Umbilical cord (tissue), 2 donors: ENCODE data around the gene CASP5. TPM values are rescaled to one million over a fixed set of nuclear protein-coding genes. Genes with fewer than 3 reads are reported as not detected.
"Not testable (repeated sequence)": the region's sequence is repeated elsewhere in the genome, so short reads cannot be mapped to it uniquely, and the experiment has no call there.

Experiments used
- DNase-seq: peaks from one replicate; pipeline ENCODE4 v3.0.0-alpha.2; 2015; ENCODE audit warnings: low spot score
- total RNA-seq: library from RNA; depleted of rRNA; stranded (reverse); fragments of >200 nt; gene quantifications from one replicate; pipeline ENCODE4 v1.2.3, GENCODE V29; 2014; ENCODE audit warnings: low replicate concordance; ENCODE audit not compliant: insufficient read depth

The CASP5 gene
- total RNA-seq, 1 donor from 2014 or later: not detected

DNA sequence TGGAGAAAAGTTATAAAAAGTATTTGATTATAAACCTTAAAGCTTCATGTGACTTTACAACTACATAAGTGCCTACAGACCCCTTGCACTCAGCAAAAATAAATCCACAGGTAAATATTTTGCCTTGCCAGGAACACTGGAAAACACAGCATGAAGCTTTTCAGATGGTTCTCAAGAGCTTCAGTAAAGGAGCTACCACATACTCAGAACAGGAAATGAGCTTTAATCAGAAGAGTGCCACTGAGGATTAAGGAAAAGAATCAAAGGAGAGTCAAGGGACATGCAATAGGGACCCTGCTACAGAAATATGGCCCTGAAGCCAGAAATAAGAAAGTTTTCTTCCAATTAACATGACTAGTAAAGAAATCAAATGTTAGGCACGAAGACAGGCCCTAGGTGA, 10.8 kb upstream of the CASP5 start:
- DNase-seq: no peak

DNA sequence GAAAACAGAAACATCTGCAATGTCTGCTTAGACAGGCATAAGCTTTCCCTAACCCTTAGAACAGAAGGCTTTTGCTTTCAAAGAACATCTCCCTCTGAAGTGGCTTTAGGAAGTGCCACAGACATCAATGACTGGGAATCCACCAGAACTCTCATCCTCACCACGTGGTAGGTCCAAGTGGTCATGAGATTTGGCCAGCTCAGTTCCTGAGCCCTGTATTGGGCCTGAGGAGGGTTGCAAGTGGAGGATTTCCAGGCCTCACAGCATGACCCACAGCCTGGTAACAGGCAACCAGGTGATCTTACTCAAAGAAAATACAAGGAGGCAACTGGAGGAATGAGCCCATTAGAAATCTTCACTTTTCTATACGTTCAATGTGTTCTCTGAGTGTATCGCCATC, 10.4 kb upstream of the CASP5 start:
- no peak for DNase-seq

DNA sequence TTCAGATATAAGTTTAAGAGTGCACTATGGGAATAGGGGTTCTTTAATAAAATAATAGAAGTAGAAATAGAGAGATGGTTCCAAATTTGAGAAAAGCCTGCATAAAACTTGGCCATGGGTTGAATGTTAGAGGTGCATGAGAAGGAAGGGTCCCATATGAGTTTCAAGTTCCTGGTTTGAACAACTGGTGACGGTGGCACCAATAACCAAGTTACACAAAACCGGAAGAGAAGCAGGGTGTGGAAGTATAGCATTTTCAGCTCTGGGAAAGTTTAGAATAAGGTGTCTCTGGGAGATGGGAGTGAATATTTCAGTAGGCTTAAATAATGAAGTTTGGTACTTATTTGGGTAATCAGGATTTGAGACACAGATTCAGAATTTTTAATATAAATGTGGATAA, 9.5 kb upstream of the CASP5 start:
- no peak for DNase-seq

DNA sequence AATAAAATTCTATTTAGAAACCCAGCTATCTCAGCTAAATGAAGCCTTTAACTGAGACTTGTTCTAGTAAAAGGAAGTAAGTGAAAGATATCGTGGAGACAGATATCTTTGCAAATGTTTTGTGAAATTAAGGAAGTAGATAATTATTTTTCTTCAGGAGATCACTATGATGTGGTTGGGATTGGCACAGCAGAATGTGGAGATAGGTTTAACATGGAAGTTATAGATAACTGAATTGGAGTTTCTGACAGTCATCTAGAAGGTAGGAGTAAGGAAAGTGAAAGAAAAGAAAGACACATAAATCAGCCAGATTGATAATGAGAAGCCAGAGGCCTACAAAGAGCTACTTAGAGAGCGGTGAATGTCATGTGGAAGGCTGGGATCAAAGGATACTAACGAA, 4.7 kb upstream of the CASP5 start:
- no peak for DNase-seq

DNA sequence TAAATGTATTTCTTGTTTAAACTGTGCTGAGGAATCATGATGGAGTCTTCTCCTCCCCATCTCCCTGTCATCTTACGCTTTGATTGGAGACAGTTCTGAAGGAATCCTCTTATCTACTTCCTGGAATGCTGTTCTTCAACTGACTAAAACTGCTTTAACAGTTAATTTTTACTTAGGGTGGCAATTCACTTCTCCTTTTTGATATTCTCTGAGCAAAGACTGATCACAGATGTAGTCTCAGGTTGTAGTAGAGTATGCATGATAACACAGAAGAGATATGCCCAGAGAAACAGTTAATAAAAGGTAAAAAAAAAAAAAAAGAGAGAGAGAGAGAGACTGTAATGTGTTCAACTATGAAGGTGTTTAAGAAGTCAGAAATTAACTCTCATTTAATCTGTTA, 1.4 kb upstream of the CASP5 start:
- DNase-seq: no peak

DNA sequence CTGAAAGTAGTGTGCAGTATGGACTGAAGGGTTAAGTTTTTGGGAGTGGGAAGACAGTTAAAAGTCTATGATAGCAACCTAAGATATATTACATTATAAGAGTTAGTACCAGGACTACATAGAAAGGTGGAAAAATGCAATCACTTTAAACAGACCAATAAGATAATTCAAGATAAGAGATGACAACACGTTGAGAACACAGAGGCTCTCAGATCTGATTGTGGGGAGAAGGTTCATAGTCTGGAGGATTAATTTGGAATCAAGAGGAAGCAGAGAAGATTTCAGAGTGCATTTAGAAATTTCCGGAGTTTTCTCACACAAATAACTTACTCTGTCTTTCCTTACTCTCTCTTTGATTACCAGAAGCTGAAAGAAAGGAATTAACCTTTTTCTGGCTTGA, 441 bp downstream of the CASP5 start:
- DNase-seq: no peak

DNA sequence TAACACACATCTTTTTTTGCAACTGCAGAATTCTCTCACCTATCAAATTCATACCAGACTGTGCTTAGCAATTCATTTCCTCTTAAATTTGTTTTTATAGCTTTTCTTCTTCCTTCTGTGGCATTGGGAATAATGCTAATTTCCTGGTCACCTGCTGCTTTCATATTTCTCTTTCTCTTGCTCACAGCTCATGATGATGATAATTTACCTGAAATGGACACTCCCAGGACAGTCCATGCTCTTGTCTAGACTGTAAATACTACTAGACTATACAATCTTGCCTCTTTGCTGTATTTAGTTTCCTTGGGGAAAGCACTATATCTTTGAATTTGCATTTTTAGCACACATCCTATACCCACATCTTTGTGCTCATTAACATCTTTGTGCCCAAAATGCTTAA, 15.5 kb downstream of the CASP5 start:
- no peak for DNase-seq

DNA sequence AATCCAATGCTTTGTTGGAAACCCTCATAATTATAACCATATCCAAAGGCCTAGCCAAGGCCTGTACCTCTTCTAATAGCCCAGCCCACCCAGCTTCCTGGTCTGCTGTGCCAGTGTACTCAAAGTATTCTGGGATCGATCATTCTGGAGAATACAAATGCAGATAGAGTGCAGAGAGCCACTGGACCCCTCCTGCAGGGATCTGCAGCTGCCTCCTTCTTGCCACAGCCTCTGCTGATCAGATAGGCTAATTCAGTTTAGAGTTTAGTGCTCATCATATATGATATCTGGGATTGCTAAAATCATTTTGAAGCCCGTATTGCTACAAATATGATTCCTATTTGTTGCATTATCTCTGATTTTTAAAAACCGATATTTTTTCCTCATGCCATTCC, 17.5 kb downstream of the CASP5 start:
- DNase-seq: no peak

DNA sequence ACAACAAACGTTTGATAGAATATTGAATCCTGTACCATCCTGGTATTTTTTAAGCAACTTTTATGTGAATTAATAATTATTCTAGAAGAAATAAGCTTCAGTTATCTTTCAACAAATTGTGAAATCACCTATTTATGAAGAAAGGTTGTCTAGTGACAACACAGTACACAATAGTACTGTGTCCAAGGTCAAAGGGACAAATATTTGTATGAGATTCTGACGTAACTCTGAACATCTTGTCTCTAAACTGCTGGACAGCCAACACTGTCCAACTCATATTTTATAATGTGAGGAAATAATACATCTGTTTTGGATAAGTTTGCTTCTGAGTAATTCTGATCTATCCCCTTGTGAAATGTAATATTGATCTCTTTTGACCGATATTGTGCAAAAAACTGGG, 18.9 kb downstream of the CASP5 start:
- no peak for DNase-seq

DNA sequence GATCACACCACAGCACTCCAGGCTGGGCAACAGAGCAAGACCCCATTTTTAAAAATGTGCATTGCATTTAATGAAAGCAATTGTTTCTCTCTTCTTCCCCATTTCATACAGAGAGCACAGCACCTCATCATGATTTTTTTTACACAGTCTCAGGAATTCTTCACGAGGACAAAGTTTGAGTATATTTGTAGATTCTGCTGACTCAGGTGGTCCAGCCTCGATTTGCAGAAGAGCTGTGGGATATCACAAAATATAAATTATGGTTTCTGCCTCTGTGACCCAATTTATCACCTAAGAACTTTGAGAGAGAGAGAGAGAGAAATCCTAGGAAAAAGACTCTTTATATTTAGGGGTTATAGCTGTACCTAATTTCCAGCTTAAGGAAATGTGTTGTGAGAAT, 19.8 kb downstream of the CASP5 start:
- DNase-seq: no peak

DNA sequence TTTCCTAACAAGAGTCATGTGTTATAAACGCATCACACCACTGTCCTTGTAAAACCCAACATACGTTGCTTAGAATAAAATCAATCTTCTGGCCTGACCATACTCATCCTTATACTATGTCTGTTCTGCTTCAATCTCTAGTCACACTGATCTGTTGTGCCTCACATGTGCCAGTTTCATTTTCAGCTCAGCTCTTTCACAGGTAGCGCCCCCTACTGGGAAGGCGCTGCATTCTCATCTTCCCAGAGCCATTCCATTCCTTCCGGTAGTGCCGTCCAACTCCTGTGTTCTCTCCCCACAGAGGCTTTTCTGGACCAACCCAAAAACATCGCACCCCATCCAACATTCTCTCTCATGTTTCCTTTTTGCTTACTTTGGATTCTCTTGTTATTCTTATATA, 22.2 kb downstream of the CASP5 start:
- no peak for DNase-seq

DNA sequence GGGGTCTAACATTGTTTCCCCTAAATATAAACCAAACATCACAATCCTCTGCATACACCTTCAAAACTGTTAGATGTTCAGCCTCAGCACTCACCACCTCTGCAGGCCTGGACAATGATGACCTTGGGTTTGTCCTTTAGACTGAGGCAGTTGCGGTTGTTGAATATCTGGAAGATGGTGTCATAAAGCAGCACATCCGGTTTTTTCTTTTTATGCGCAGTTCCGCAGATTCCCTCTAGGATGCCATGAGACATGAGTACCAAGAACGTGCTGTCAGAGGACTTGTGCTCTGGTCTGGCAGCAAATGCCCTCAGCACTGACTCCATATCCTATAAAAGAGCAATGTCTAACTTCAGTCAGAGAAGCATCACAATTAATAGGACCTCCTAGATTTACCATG, 22.8 kb downstream of the CASP5 start:
- DNase-seq: no peak

DNA sequence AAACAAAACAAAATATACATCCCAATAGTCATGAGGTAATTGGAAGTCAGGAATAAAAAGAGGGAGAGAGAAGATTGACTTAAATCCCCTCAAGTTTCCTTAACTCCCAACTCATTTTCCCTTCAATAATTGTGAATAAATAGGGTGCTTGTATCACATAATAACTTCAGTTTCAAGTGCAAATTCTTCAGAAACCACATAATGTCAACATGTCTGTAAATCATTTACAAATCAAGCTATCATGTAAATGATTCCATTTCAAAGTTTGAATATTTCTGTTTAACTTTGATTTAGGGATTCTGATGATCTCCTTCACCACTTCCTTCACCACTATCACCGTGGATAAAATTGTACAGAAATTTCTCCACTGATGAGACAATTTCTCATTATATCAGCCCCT, 23.2 kb downstream of the CASP5 start:
- no peak for DNase-seq

DNA sequence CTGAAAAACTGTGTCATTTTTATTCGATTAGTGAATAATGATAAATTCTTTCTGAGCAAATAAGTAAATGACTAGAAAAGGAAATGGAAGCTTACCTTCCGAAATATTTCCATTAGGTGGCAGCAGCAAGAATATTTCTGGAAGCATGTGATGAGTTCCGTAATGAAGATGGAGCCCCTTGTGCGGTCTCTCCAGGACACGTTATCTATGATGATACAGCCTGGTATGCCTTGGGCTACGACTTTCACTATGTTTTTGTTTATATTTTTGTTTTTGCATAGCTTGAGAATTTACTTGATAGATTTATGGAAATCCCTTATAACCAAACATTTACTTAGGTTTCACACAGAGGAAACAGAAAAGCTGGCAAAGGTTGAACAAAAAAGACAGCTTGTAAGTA, 25.7 kb downstream of the CASP5 start:
- no peak for DNase-seq

DNA sequence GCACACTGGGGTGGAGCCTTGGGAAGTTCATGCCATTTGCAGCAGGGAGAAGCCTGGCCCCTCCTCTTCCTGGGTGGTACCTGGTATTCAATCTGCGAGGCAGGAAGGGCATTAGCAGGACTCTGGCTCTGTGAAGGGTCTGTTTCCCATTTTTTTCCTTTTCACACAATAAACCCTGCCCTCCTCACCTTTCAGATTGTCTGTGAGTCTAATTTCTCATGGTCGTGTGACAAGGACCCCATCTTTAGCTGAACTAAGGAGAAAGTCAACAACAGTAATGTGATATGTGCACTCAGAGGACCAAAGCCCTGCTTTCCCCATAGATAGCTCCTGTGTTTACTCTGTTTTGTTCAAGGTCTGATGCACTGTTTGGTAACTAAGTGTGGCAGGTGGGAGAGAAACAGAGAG, 28.0 kb downstream of the CASP5 start:
- DNase-seq: no peak

DNA sequence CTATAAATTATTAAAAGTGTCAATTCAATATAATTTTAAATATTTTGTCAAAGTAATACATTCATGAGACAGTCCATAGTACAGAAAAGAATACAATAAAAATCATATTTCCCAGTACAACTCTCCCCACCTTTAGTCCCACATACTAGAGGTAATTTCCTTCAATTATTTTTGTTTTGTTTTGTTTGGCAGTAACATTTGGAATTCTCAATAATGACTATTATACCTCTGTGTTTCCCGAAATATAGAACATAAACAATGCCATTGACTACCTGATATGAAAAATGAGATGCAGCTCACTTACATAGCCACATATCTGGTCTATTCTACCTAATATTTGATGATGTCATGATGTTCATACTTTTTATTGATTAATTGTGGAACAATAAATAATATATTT, 30.2 kb downstream of the CASP5 start:
- DNase-seq: no peak

DNA sequence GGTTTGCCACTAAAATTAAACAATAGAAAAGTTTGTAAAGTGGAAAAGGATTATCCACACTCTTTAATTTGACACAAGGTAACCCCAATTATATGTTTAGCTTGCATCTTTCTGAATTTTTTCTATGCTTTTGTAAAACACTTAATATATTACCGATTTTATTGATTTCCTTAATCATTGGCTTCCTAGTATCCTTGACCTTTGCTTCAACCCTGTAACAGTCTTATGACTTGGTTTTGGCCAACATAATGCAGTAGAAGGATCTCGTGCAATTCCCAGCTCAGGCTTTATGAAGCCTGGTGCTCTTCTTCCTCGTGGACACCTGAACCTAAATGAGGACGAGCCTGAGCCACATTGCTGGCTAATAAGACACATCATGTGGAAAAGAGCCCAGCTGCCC, 31.0 kb downstream of the CASP5 start:
- no peak for DNase-seq

DNA sequence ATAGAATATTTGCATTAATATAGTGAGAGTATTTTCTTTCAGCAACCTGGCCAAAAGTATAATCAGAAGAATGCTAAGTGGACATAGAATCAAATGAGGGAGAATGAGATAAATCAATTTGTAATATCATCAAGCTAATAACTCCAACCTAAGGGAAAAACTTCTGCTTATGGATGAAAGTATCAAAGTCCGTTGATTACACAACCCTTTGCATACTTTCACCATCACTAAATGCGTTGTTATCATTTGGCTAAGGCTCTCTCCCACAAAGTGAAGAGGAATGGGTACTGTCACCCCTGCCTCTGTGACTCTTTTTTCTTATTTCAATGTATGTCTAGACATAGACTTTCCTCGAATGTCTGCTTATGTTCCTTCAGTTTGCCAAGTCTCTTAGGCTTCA, 38.2 kb downstream of the CASP5 start:
- no peak for DNase-seq

DNA sequence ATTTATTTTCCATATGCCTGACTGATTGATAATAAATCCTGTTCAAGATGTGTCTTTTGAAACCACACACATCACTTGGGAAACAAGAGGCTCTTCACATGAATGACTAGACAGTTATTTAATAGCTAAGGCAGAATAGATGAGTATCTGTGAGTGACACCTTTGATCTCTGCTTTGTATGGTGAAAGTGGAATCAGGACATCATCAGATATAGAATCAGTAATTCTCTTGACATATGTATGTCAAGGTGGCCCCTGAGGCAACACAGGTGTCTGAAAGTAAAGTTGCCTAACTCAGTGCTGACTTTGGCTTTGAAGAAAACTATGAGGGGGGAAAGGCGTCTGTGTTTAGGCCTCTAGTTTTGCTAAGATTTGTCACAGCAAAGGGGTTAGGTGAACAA, 43.1 kb downstream of the CASP5 start:
- DNase-seq: peak; percentile 2

DNA sequence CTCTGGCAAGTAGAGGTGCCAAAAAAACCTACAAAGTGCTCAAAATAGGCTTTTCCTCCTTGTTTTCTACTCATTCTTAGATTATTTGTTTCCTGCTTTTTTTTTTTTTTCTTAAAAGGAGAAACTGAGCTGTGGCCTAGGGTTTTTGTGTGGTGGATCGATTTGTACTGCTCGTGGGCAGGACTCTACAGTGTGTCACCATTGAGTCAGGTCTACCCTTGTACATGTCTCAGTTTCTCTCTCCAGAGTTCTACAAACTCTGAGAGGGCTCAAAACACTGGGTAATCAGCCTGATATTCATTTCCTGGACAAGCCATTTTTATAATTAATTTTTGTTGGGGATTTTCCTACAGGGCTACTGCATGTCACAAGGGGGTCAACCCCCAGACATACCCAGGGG, 49.4 kb downstream of the CASP5 start:
- no peak for DNase-seq

DNA sequence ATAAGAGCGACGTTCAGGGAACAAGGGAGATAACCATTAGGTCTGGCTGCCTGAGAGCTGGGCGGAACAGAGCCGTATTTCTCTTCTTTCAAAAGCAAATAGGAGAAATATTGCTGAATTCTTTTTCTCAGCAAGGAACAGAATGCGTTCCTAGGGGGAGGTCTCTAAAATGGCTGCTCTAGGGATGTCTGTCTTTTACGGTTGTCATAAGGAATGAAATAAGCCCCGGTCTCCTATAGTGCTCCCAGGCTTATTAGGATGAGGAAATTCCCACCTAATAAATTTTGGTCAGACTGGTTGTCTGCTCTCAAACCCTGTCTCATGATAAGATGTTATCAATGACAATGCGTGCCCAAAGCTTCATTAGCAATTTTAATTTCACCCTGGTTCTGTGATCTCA, 50.0 kb downstream of the CASP5 start:
- not testable (repeated sequence) for DNase-seq

DNA sequence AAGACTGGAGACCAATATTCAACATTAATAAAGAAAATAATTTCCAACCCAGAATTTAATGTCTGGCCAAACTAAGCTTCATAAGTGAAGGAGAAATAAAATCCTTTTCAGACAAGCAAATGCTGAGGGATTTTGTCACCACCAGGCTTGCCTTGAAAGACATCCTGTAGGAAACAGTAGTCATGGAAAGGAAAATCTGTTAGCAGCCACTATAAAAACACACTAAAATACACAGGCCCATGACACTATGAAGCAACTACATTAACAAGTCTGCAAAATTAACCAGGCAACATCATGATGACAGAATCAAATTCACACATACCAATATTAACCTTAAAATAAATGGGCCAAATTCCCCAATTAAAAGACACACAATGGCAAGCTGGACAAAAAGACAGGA, 52.2 kb downstream of the CASP5 start:
- DNase-seq: no peak

DNA sequence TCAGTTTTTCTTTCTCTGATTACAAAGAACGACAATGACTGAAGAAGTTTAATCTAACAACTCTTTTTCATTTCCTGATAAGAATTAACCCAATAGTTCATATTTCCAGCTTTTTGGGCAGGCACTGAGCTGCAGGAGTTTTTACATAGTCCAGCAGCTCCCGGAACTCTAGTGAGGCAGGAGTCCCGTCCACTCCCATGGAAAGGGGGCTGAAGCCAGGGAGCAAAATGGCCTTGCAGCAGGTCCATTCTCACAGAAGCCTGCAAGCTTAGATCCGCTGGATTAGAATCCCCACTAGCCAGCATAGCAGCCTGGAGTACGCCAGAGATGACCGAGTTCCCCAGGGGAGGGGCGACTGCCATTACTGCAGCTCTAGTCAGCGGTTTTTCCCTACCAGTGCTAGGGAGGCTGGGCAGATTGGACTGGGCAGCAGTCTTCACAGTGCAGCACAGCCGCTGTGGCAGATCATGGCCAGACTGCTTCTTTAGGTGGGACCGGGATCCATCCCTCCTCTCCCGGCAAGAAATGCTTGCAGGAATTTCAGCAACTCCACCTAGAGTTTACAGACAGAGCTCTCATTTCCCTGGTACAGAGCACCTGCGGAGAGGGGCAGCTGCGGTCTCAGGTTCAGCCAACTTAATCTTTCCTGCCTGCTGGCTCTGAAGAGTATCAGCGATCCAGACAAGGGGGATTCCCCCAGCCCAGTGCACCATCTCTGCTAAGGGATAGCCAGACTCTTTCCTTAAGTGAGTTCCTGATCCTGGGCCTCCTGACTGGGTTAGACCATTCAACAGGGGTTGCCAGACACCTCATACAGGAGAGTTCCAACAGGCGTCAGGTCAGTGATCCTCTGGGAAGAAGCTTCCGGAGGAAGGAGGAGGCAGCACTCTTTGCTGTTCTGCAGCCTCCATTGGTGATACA, 53.9 kb downstream of the CASP5 start:
- peak; percentile 38 for DNase-seq

DNA sequence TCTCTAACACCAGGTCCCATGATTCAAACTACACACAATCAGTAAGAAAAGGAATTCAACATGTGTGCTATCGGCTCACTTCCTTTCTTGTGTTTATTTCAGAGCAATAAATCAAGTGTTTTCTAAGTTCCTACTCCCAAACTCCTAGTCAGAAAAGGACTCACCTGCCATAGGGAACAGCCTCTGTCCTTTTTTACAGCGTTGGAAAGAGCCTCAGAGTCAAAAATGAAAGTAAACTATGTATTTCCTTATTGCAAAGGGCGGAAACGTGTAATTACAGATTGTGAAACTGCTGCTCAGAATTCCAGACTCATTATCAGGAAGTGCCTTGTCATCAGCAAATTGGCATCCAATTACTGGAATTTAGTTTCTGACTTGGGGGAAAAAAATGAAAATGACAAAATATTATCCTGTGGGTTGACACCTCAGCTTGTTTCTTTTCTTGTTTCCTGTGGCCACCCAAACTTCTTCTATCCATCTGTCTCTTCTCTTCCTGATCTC, 54.6 kb downstream of the CASP5 start, which contains the start of gene CASP4:
Gene CASP4, minus strand, starts transcription at position 220 of the 501 bp plus-strand sequence. Its CDS starts 49 bp downstream, at position 171.
- DNase-seq: peak; percentile 74
